Inflammatory macrophage (primary cell): Measurements from ENCODE around the gene TRAPPC8.
"Not testable (repeated sequence)": the region's sequence is repeated elsewhere in the genome, so short reads cannot be mapped to it uniquely, and the experiment has no call there.

Source experiments
- DNase-seq, 2 donors: peaks; one replicate each; pipeline ENCODE4 v3.0.0-alpha.2; 2020 to 2022

TRAPPC8 gene

GRCh38 chr18:31860488-31860887, 82.4 kb downstream of the TRAPPC8 start:
- no peak for DNase-seq

GRCh38 chr18:31857526-31858106, 85.3 kb downstream of the TRAPPC8 start:
- DNase-seq = no peak

- peak in 1 of 2 donors; percentile 81 for DNase-seq
These were observed 92.1 kb downstream of the TRAPPC8 start for GRCh38 chr18:31850844-31851243.

GRCh38 chr18:31840499-31840898, 102.4 kb downstream of the TRAPPC8 start:
- no peak for DNase-seq

- DNase-seq = no peak
These were observed 105.0 kb downstream of the TRAPPC8 start for GRCh38 chr18:31837879-31838278.

GRCh38 chr18:31835528-31836133, 107.3 kb downstream of the TRAPPC8 start:
- DNase-seq = no peak

- DNase-seq = no peak
These were observed 111.0 kb downstream of the TRAPPC8 start for GRCh38 chr18:31831903-31832302.

- DNase-seq = no peak
These were observed 112.2 kb downstream of the TRAPPC8 start for GRCh38 chr18:31830686-31831085.

- DNase-seq = peak in 1 of 2 donors; percentile 4
These were observed 114.3 kb downstream of the TRAPPC8 start for GRCh38 chr18:31828613-31829012.

- DNase-seq = not testable (repeated sequence)
These were observed 116.1 kb downstream of the TRAPPC8 start for GRCh38 chr18:31826673-31827325.

- DNase-seq = no peak
These were observed 117.2 kb downstream of the TRAPPC8 start for GRCh38 chr18:31825772-31826171.

- peak in 1 of 2 donors; percentile 24 for DNase-seq
These were observed 121.3 kb downstream of the TRAPPC8 start for GRCh38 chr18:31821545-31822171.

- no peak for DNase-seq
These were observed 123.1 kb downstream of the TRAPPC8 start for GRCh38 chr18:31819925-31820229.

GRCh38 chr18:31819106-31819924, 123.6 kb downstream of the TRAPPC8 start:
- peak; percentile 70 to 84 for DNase-seq

- DNase-seq = no peak
These were observed 128.8 kb downstream of the TRAPPC8 start for GRCh38 chr18:31814132-31814531.

- not testable (repeated sequence) for DNase-seq
These were observed 132.4 kb downstream of the TRAPPC8 start for GRCh38 chr18:31810336-31811130.

GRCh38 chr18:31809049-31809448, 133.9 kb downstream of the TRAPPC8 start:
- DNase-seq = not testable (repeated sequence)

- no peak for DNase-seq
These were observed 141.8 kb downstream of the TRAPPC8 start for GRCh38 chr18:31801078-31801477.

- DNase-seq = not testable (repeated sequence)
These were observed 143.7 kb downstream of the TRAPPC8 start for GRCh38 chr18:31799257-31799656.

- DNase-seq = no peak
These were observed 144.5 kb downstream of the TRAPPC8 start for GRCh38 chr18:31798399-31798798.

- DNase-seq = no peak
These were observed 147.2 kb downstream of the TRAPPC8 start for GRCh38 chr18:31795747-31796146.

- DNase-seq = no peak
These were observed 149.4 kb downstream of the TRAPPC8 start for GRCh38 chr18:31793531-31793930.
